K562 (cell line): ENCODE data around the gene MAP3K7CL. TPM values are rescaled to one million over a fixed set of nuclear protein-coding genes. Genes with fewer than 3 reads are reported as not detected.

Source experiments
- ATAC-seq: fragments of 200-7000 bp; cut with Tn5 transposase; 3 replicates; pipeline ENCODE4 v1.9.1; 2020; ENCODE audit warnings: moderate library complexity
- BruUV-seq: library from RNA; stranded (reverse); fragments of 400-500 nt; replicated peaks from 2 replicates; lab custom pipeline; 2021; lab: Mats Ljungman, UMichigan
- CTCF ChIA-PET: fragments of 300-600 bp; formaldehyde crosslinking; extraction: SDS; loops from one replicate; lab custom pipeline; 2021; ENCODE audit warnings: low intra/inter-chr PET ratio; lab: Yijun Ruan, JAX
- POLR2A ChIA-PET: fragments of 300-600, 350-650 bp; sonication (Branson Sonifier 250); formaldehyde crosslinking; extraction: SDS; loops from one replicate; lab custom pipeline; 2021; ENCODE audit warnings: antibody characterized with exemption, inconsistent platforms; lab: Yijun Ruan, JAX
- DNase-seq, 4 experiments: peaks; one replicate each; pipeline versions ENCODE4 v3.0.0 to v3.0.0-alpha.2; 2011 to 2018; ENCODE audit warnings: low spot score in 3 of 4, mixed read lengths in 3 of 4; ENCODE audit errors: extremely low read depth in 1 of 4
- FAIRE-seq: peaks from 2 replicates; lab custom pipeline; 2011; peaks lifted over from hg19 to GRCh38; lab: Jason Lieb, UNC
- H2AFZ ChIP-seq: 2 replicates; pipeline ENCODE4 v1.6.0; 2011; ENCODE audit warnings: low read depth, low read length, control low read depth, inconsistent platforms
- H3K27ac ChIP-seq: fragments of 200-600 bp; 3 replicates; pipeline ENCODE4 v1.8.0; 2011; ENCODE audit warnings: low read depth, mild to moderate bottlenecking, control low read depth, inconsistent platforms, low read length, moderate library complexity, mixed read lengths; ENCODE audit errors: extremely low read depth
- H3K27me3 ChIP-seq, 2 experiments: fragments of 300-600 bp in 1 of 2; 2 replicates in 1 of 2; 3 replicates in 1 of 2; pipeline versions ENCODE4 v1.6.0 to v1.8.0; 2011; ENCODE audit warnings: inconsistent platforms in 2 of 2, low read length in 2 of 2, mild to moderate bottlenecking in 1 of 2, mixed read lengths in 1 of 2, moderate library complexity in 1 of 2; ENCODE audit not compliant: control insufficient read depth in 2 of 2, insufficient read depth in 2 of 2
- H3K36me3 ChIP-seq: fragments of 300-600 bp; 3 replicates; pipeline ENCODE4 v1.8.0; 2011; ENCODE audit warnings: mild to moderate bottlenecking, low read length, inconsistent platforms; ENCODE audit not compliant: control insufficient read depth, insufficient read depth
- H3K4me1 ChIP-seq, 2 experiments: fragments of 200-600 bp in 1 of 2; replicated peaks in 1 of 2; 2 replicates in 1 of 2; 3 replicates in 1 of 2; pipeline versions ENCODE4 v1.5.1 to v1.8.0; 2011; ENCODE audit warnings: inconsistent platforms in 2 of 2, low read length in 2 of 2, mild to moderate bottlenecking in 1 of 2, mixed read lengths in 1 of 2, moderate library complexity in 1 of 2; ENCODE audit not compliant: control insufficient read depth in 2 of 2, insufficient read depth in 2 of 2
- H3K4me2 ChIP-seq: 2 replicates; pipeline ENCODE4 v1.6.1; 2011; ENCODE audit warnings: low read length, control low read depth, inconsistent platforms, mixed read lengths; ENCODE audit not compliant: insufficient read depth
- H3K4me3 ChIP-seq: fragments of 200-600 bp; sonication (generic), shearing (Covaris generic); 2 replicates; pipeline ENCODE4 v1.5.1; 2016; ENCODE audit warnings: control low read depth, inconsistent platforms
- H3K79me2 ChIP-seq: fragments of 200-600 bp; 3 replicates; pipeline ENCODE4 v1.8.0; 2011; ENCODE audit warnings: low read length, inconsistent platforms; ENCODE audit not compliant: control insufficient read depth, insufficient read depth
- H3K9ac ChIP-seq, 2 experiments: 2 replicates each; pipeline versions ENCODE4 v1.6.0 to v1.6.1; 2011; ENCODE audit warnings: low read depth in 2 of 2, low read length in 2 of 2, control low read depth in 1 of 2, inconsistent platforms in 1 of 2, mild to moderate bottlenecking in 1 of 2, mixed read lengths in 1 of 2; ENCODE audit not compliant: insufficient read depth in 1 of 2
- H3K9me1 ChIP-seq: one replicate; pipeline ENCODE4 v1.6.0; 2011; ENCODE audit warnings: inconsistent platforms, mild to moderate bottlenecking, low read length, moderate library complexity; ENCODE audit not compliant: control insufficient read depth, insufficient read depth
- H3K9me3 ChIP-seq: replicated peaks from 2 replicates; pipeline ENCODE4 v1.5.1; 2011; ENCODE audit warnings: low read depth, low read length, inconsistent platforms; ENCODE audit not compliant: control insufficient read depth, insufficient read depth
- H4K20me1 ChIP-seq: replicated peaks from 2 replicates; pipeline ENCODE4 v1.6.1; 2011; ENCODE audit warnings: low read length, inconsistent platforms, mixed read lengths; ENCODE audit not compliant: control insufficient read depth, insufficient read depth
- CSDE1 ChIP-seq, 2 experiments: fragments of 450-650 bp; IDR thresholded peaks; 2 replicates each; pipeline ENCODE4 v1.6.1; 2016; ENCODE audit warnings: mild to moderate bottlenecking in 1 of 2
- EGR1 ChIP-seq: fragments of 450-650 bp; conservative IDR thresholded peaks from 2 replicates; pipeline ENCODE4 v1.6.1; 2017; ENCODE audit warnings: mild to moderate bottlenecking
- ETV6 ChIP-seq, 3 experiments: fragments of 150-350 bp in 1 of 3; sonication (generic) in 1 of 3; formaldehyde crosslinking in 1 of 3; IDR thresholded peaks; 2 replicates each; pipeline versions ENCODE4 v1.6.1 to v1.8.0; 2014 to 2022; ENCODE audit warnings: borderline replicate concordance in 2 of 3, low read depth in 2 of 3, antibody characterized with exemption in 1 of 3, low read length in 1 of 3, mild to moderate bottlenecking in 1 of 3, missing genetic modification reagents in 1 of 3
- HLTF ChIP-seq: fragments of 450-650 bp; IDR thresholded peaks from 2 replicates; pipeline ENCODE4 v1.6.1; 2016
- JUN ChIP-seq, 2 experiments: sonication (generic) in 1 of 2; formaldehyde crosslinking in 1 of 2; IDR thresholded peaks; 2 replicates each; pipeline versions ENCODE4 v1.6.1 to v1.8.0; 2012 to 2022; ENCODE audit warnings: borderline replicate concordance in 2 of 2, mild to moderate bottlenecking in 2 of 2, improper control_type of control experiment in 1 of 2, low read depth in 1 of 2, low read length in 1 of 2, missing genetic modification reagents in 1 of 2
- KDM2B ChIP-seq: fragments of 250-450 bp; sonication (Bioruptor Pico); IDR thresholded peaks from 2 replicates; pipeline ENCODE4 v1.8.0; 2021; ENCODE audit warnings: mild to moderate bottlenecking, moderate library complexity
- KDM4B ChIP-seq, 2 experiments: fragments of 450-650 bp in 1 of 2; sonication (generic) in 1 of 2; IDR thresholded peaks; 2 replicates each; pipeline ENCODE4 v1.6.1; 2016 to 2017; ENCODE audit warnings: borderline replicate concordance in 2 of 2, antibody characterized with exemption in 1 of 2, low read depth in 1 of 2, mild to moderate bottlenecking in 1 of 2
- MYC ChIP-seq, 2 experiments: fragments of 250-450 bp in 1 of 2; sonication (Bioruptor Pico) in 1 of 2; IDR thresholded peaks; 2 replicates each; pipeline versions ENCODE4 v1.5.1 to v1.6.1; 2012 to 2021; ENCODE audit warnings: low read depth in 2 of 2, borderline replicate concordance in 1 of 2, improper control_type of control experiment in 1 of 2, low read length in 1 of 2, mild to moderate bottlenecking in 1 of 2, moderate library complexity in 1 of 2
- NR1H2 ChIP-seq: sonication (generic); formaldehyde crosslinking; IDR thresholded peaks from 2 replicates; pipeline ENCODE4 v1.4.0; 2020; ENCODE audit warnings: mild to moderate bottlenecking, missing genetic modification reagents
- ZKSCAN3 ChIP-seq: fragments of 250-450 bp; sonication (Bioruptor Pico); IDR thresholded peaks from 2 replicates; pipeline ENCODE4 v1.4.0; 2020
- ZNF41 ChIP-seq: fragments of 250-450 bp; sonication (Bioruptor Pico); conservative IDR thresholded peaks from 2 replicates; pipeline ENCODE4 v1.4.0; 2020; ENCODE audit warnings: mild to moderate bottlenecking
- ZNF431 ChIP-seq: sonication (generic); formaldehyde crosslinking; IDR thresholded peaks from 2 replicates; pipeline ENCODE4 v1.8.0; 2022; ENCODE audit warnings: mild to moderate bottlenecking, missing genetic modification reagents
- ZNF696 ChIP-seq: fragments of 250-450 bp; sonication (Bioruptor Pico); conservative IDR thresholded peaks from 2 replicates; pipeline ENCODE4 v1.4.0; 2020; ENCODE audit warnings: mild to moderate bottlenecking, moderate library complexity
- WGBS: fragments of 100-300 bp; shearing (Covaris generic); methylation state at CpG from one replicate; pipeline ENCODE4 v1.1.6; 2016; ENCODE audit warnings: low coverage, mixed read lengths; ENCODE audit not compliant: insufficient coverage; ENCODE audit errors: missing lambda C conversion rate; 5-methylcytosine and 5-hydroxymethylcytosine counted together
- in situ Hi-C: fragments of 300-500 bp; cut with MboI; formaldehyde crosslinking; loops from 4 replicates; pipeline ENCODE4 v1.15.0; 2018; ENCODE audit warnings: inconsistent platforms, mixed read lengths
- intact Hi-C: fragments of 100-400 bp; cut with micrococcal nuclease; formaldehyde crosslinking; loops from 2 replicates; pipeline ENCODE4 v1.14.2; 2022
- polyA plus RNA-seq, 8 experiments: library from polyadenylated mRNA; depleted of rRNA in 4 of 8; stranded (reverse) in 5 of 8; unstranded in 3 of 8; fragments of >200 nt; fragmentation: Nextera tagmentation in 2 of 8; fragmentation: Illumina TruSeq in 1 of 8; extraction: Ambion mirVana in 2 of 8; extraction: Trizol in 1 of 8; gene quantifications; 2 replicates each; pipeline versions ENCODE4 v1.2.1 to v1.2.3, GENCODE V29; 2011 to 2014; ENCODE audit warnings: inconsistent platforms in 1 of 8, missing spikeins in 1 of 8
- total RNA-seq, 7 experiments: library from RNA; depleted of rRNA in 6 of 7; stranded (reverse); fragments of >200 nt in 6 of 7; fragmentation: Illumina TruSeq in 2 of 7; extraction: Trizol in 2 of 7; gene quantifications; 2 replicates each; pipeline versions ENCODE4 v1.2.1 to v1.2.3, GENCODE V29; 2011 to 2021; ENCODE audit warnings: low replicate concordance in 1 of 7
- TF ChIP-seq, protein P1 (sequence below): fragments of 450-650 bp; IDR thresholded peaks from 2 replicates; pipeline ENCODE4 v1.6.1; 2017; ENCODE audit warnings: mild to moderate bottlenecking, moderate library complexity
- TF ChIP-seq, protein P2 (sequence below), 3 experiments: fragments of 200-800 bp in 1 of 3; sonication (Bioruptor generic) in 1 of 3; sonication (generic) in 1 of 3; formaldehyde crosslinking in 1 of 3; IDR thresholded peaks; 2 replicates each; pipeline versions ENCODE4 v1.6.1 to v1.8.0; 2016 to 2022; ENCODE audit warnings: mild to moderate bottlenecking in 2 of 3, missing compliant biosample characterization in 2 of 3, missing genetic modification characterization in 2 of 3, missing genetic modification reagents in 1 of 3
- TF ChIP-seq, protein P3 (sequence below): fragments of 250-450 bp; sonication (Bioruptor Pico); IDR thresholded peaks from 2 replicates; pipeline ENCODE4 v1.8.0; 2021; ENCODE audit warnings: mild to moderate bottlenecking, moderate library complexity

Gene MAP3K7CL
- total and polyA plus RNA-seq, 9 of the 15 experiments (the other 6 are each of a cell fraction or from before 2014, with no cell fraction given): 0.13 to 0.15 (median 0.14) TPM; not detected in 6

DNA sequence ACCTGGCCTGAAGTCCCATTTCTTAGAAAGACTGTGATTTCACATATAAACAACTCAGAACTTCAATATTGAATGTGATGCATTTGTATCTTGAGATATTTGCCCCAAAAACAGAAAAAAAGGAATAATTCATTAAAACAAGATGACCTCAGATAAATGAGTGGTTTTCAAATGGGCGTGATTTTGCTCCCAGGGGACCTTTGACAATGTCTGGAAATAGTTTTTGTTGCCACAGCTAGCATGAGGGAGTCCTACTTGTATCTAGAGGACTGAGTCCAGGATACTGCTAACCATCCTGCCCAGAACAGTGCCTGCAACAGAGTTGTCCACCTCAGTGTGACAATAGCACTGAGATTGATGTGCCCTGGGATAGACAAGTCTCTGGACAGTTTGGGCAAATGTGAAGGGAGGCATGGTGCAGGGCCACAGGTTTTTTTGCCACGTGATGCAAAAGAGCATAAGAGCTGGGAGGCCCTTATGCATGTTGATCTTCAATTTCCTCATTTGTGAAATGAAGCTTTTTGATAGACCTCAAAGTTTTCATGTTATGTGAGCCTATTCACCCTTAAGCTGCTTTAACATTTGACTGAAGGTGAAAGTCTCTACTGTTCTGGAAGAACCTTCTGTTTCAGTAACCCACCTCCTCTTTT is 46.2 kb downstream of the MAP3K7CL start (continued):
- TF ChIP-seq JUN (IDR thresholded peaks at IDR 0.05; ENCODE audit: borderline replicate concordance, low read depth, low read length): no peak
- TF ChIP-seq JUN (CRISPR knock-in tag; IDR thresholded peaks at IDR 0.05; ENCODE audit: borderline replicate concordance): no peak
- TF ChIP-seq ZNF431 (CRISPR knock-in tag): no peak
- TF ChIP-seq ETV6 (IDR thresholded peaks at IDR 0.05; ENCODE audit: borderline replicate concordance in 1 of 2, low read depth in 2 of 2, low read length in 1 of 2): no peak
- no peak for TF ChIP-seq ETV6 (CRISPR knock-in tag; IDR thresholded peaks at IDR 0.05; ENCODE audit: borderline replicate concordance)
- TF ChIP-seq ZNF696 (CRISPR knock-in tag): no peak
- no peak for TF ChIP-seq ZKSCAN3 (CRISPR knock-in tag)

DNA sequence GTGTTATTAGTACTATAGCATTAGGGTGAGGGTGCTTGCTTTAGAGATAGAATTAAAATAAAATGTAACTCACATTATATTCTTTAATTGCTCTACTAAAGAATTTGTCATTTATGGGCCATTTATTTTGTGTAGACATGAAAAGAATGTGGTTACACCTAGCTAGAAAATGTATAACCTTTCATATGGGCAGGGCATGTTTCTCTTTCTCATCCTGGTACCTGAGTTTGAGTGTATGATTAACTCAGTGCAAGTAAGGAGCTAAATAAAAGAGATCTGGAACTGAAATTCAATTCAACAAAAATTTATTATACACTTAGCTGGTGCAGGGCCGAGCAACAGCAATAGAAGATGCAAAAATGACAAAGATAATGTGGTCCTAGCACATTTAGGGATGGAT is 47.4 kb downstream of the MAP3K7CL start:
- Histone ChIP-seq H3K9ac (no peak overlapping the region), H3K4me1 (peaks cover 0 to 5% of the 10 kb centered on the region in 2 experiments; a peak in 1 of 5 replicates), H3K9me1 (no peaks in the 10 kb centered on the region), H3K79me2 (no peaks in the 10 kb centered on the region), H3K4me2 (no peak overlapping the region), H4K20me1 (no peaks in the 10 kb centered on the region), H3K27ac (no peak overlapping the region), H3K36me3 (no peaks in the 10 kb centered on the region), H2AFZ (no peak overlapping the region), H3K9me3 (no peaks in the 10 kb centered on the region), H3K4me3 (no peak overlapping the region), H3K27me3 (peaks cover 12 to 25% of the 10 kb centered on the region in 2 experiments)
- in situ Hi-C loops: no loop called here
- FAIRE-seq (no peak), ATAC-seq (no peak), DNase-seq (no peak)
- CTCF ChIA-PET: no interaction called here
- POLR2A ChIA-PET: no interaction called here
- WGBS: 0% methylated on average over 1 of the region's 1 CpG
- BruUV-seq: no TSS peak
- intact Hi-C loops: no loop called here
- no peak for TF ChIP-seq HLTF
- TF ChIP-seq, protein P1, sequence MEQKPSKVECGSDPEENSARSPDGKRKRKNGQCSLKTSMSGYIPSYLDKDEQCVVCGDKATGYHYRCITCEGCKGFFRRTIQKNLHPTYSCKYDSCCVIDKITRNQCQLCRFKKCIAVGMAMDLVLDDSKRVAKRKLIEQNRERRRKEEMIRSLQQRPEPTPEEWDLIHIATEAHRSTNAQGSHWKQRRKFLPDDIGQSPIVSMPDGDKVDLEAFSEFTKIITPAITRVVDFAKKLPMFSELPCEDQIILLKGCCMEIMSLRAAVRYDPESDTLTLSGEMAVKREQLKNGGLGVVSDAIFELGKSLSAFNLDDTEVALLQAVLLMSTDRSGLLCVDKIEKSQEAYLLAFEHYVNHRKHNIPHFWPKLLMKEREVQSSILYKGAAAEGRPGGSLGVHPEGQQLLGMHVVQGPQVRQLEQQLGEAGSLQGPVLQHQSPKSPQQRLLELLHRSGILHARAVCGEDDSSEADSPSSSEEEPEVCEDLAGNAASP: no peak
- TF ChIP-seq, protein P2, sequence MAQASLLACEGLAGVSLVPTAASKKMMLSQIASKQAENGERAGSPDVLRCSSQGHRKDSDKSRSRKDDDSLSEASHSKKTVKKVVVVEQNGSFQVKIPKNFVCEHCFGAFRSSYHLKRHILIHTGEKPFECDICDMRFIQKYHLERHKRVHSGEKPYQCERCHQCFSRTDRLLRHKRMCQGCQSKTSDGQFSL (CRISPR knock-in tag; IDR thresholded peaks at IDR 0.05): no peak
- TF ChIP-seq, protein P2 (tag; IDR thresholded peaks at IDR 0.05): no peak
- no peak for TF ChIP-seq EGR1
- TF ChIP-seq, protein P3, sequence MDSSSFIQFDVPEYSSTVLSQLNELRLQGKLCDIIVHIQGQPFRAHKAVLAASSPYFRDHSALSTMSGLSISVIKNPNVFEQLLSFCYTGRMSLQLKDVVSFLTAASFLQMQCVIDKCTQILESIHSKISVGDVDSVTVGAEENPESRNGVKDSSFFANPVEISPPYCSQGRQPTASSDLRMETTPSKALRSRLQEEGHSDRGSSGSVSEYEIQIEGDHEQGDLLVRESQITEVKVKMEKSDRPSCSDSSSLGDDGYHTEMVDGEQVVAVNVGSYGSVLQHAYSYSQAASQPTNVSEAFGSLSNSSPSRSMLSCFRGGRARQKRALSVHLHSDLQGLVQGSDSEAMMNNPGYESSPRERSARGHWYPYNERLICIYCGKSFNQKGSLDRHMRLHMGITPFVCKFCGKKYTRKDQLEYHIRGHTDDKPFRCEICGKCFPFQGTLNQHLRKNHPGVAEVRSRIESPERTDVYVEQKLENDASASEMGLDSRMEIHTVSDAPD (CRISPR knock-in tag): no peak
- TF ChIP-seq ZNF41 (CRISPR knock-in tag): no peak
- TF ChIP-seq KDM2B (CRISPR knock-in tag): no peak
- no peak for TF ChIP-seq CSDE1 (IDR thresholded peaks at IDR 0.05)
- no peak for TF ChIP-seq MYC (IDR thresholded peaks at IDR 0.05; ENCODE audit: low read depth, low read length)
- TF ChIP-seq MYC (CRISPR knock-in tag; IDR thresholded peaks at IDR 0.05; ENCODE audit: borderline replicate concordance, low read depth): no peak
- TF ChIP-seq NR1H2 (CRISPR knock-in tag): no peak
- TF ChIP-seq KDM4B (IDR thresholded peaks at IDR 0.05; ENCODE audit: borderline replicate concordance in 2 of 2, low read depth in 1 of 2): no peak
